Endothelial cell of umbilical vein (primary cell): Measurements from ENCODE around the gene SLMAP. TPM values are rescaled to one million over a fixed set of nuclear protein-coding genes. Genes with fewer than 3 reads are reported as not detected.

ENCODE experiments used
- BruUV-seq: library from RNA; stranded (reverse); fragments of 400-500 nt; replicated peaks from 2 replicates; lab custom pipeline; 2021; lab: Mats Ljungman, UMichigan
- CTCF ChIA-PET: fragments of 300-600, 350-600 bp; sonication (Branson Sonifier 250); formaldehyde crosslinking; loops from one replicate; lab custom pipeline; 2021; ENCODE audit warnings: antibody characterized with exemption, inconsistent platforms; lab: Charles Lee
- POLR2A ChIA-PET: fragments of 300-600, 350-600 bp; sonication (Branson Sonifier 250); formaldehyde crosslinking; loops from one replicate; lab custom pipeline; 2021; ENCODE audit warnings: antibody characterized with exemption, inconsistent platforms; lab: Charles Lee
- DNase-seq: peaks from one replicate; pipeline ENCODE4 v3.0.0-alpha.2; 2011; ENCODE audit warnings: low read depth, low spot score
- FAIRE-seq: peaks from 2 replicates; lab custom pipeline; 2011; peaks lifted over from hg19 to GRCh38; lab: Jason Lieb, UNC
- H2AFZ ChIP-seq: 2 replicates; pipeline ENCODE4 v1.6.0; 2012; ENCODE audit warnings: low read depth, low read length, control low read depth, inconsistent platforms
- H3K27ac ChIP-seq: 2 replicates; pipeline ENCODE4 v1.5.1; 2011; ENCODE audit warnings: low read depth, mild to moderate bottlenecking, control low read depth, low read length, moderate library complexity; ENCODE audit not compliant: insufficient read depth
- H3K27me3 ChIP-seq, 2 experiments: 2 replicates each; pipeline versions ENCODE4 v1.6.0 to v1.6.1; 2011; ENCODE audit warnings: low read length in 2 of 2, mixed read lengths in 1 of 2; ENCODE audit not compliant: control insufficient read depth in 2 of 2, insufficient read depth in 2 of 2
- H3K36me3 ChIP-seq, 2 experiments: 2 replicates in 1 of 2; 3 replicates in 1 of 2; pipeline ENCODE4 v1.5.1; 2011; ENCODE audit warnings: low read length in 2 of 2, mild to moderate bottlenecking in 1 of 2, moderate library complexity in 1 of 2; ENCODE audit not compliant: control insufficient read depth in 2 of 2, insufficient read depth in 2 of 2; ENCODE audit errors: extremely low read depth in 1 of 2
- H3K4me1 ChIP-seq: 3 replicates; pipeline ENCODE4 v1.5.1; 2011; ENCODE audit warnings: mild to moderate bottlenecking, low read length; ENCODE audit not compliant: control insufficient read depth, insufficient read depth; ENCODE audit errors: extremely low read depth
- H3K4me2 ChIP-seq: 2 replicates; pipeline ENCODE4 v1.6.1; 2011; ENCODE audit warnings: low read length, control low read depth, mixed read lengths; ENCODE audit not compliant: insufficient read depth
- H3K4me3 ChIP-seq, 3 experiments: fragments of 200-600 bp in 1 of 3; sonication (generic), shearing (Covaris generic) in 1 of 3; replicated peaks in 1 of 3; 2 replicates each; pipeline ENCODE4 v1.5.1; 2011 to 2016; ENCODE audit warnings: control low read depth in 3 of 3, low read length in 3 of 3, mild to moderate bottlenecking in 2 of 3, inconsistent platforms in 1 of 3, low read depth in 1 of 3, moderate library complexity in 1 of 3; ENCODE audit not compliant: insufficient read depth in 1 of 3
- H3K79me2 ChIP-seq: 2 replicates; pipeline ENCODE4 v1.6.0; 2012; ENCODE audit warnings: low read length, inconsistent platforms; ENCODE audit not compliant: control insufficient read depth, insufficient read depth
- H3K9ac ChIP-seq: replicated peaks from 2 replicates; pipeline ENCODE3; 2011; ENCODE audit warnings: low read length, control low read depth; ENCODE audit not compliant: insufficient read depth; ENCODE audit errors: extremely low read depth
- H3K9me1 ChIP-seq: replicated peaks from 3 replicates; pipeline ENCODE4 v1.6.0; 2011; ENCODE audit warnings: mild to moderate bottlenecking, low read length; ENCODE audit not compliant: control insufficient read depth, insufficient read depth; ENCODE audit errors: extremely low read depth
- H3K9me3 ChIP-seq: replicated peaks from 2 replicates; pipeline ENCODE4 v1.5.1; 2012; ENCODE audit warnings: low read length, inconsistent platforms; ENCODE audit not compliant: control insufficient read depth, insufficient read depth
- H4K20me1 ChIP-seq: replicated peaks from 2 replicates; pipeline ENCODE3; 2011; ENCODE audit warnings: mild to moderate bottlenecking, low read length; ENCODE audit not compliant: control insufficient read depth, insufficient read depth; ENCODE audit errors: extremely low read depth
- EZH2 ChIP-seq: IDR thresholded peaks from 2 replicates; pipeline ENCODE4 v1.6.1; 2012; ENCODE audit warnings: borderline replicate concordance, low read depth, mild to moderate bottlenecking, moderate library complexity, low read length, inconsistent platforms; ENCODE audit not compliant: severe bottlenecking
- FOS ChIP-seq: IDR thresholded peaks from 2 replicates; pipeline ENCODE4 v1.6.1; 2011; ENCODE audit warnings: mild to moderate bottlenecking, low read length, moderate library complexity, borderline replicate concordance; ENCODE audit not compliant: insufficient read depth
- GATA2 ChIP-seq: IDR thresholded peaks from 2 replicates; pipeline ENCODE4 v1.7.0; 2011; ENCODE audit warnings: low read depth, mild to moderate bottlenecking, moderate library complexity, mixed read lengths, low read length; ENCODE audit not compliant: insufficient read length, insufficient read depth
- MYC ChIP-seq: IDR thresholded peaks from one replicate; pipeline ENCODE4 v1.6.1; 2011; ENCODE audit warnings: mild to moderate bottlenecking, low read depth, low read length
- dilution Hi-C: fragments of 300-500 bp; cut with MboI; formaldehyde crosslinking; loops from one replicate; pipeline ENCODE4 v1.15.0; 2019; ENCODE audit warnings: low sequenced_read_pairs; ENCODE audit not compliant: extremely low pct_ligation_motif_present
- intact Hi-C: fragments of 100-400 bp; cut with micrococcal nuclease; formaldehyde crosslinking; loops from one replicate; pipeline ENCODE4 v1.10.0; 2022
- polyA plus RNA-seq, 4 experiments: library from polyadenylated mRNA; depleted of rRNA in 3 of 4; stranded (reverse) in 3 of 4; unstranded in 1 of 4; fragments of >200 nt; gene quantifications; 2 replicates each; pipeline versions ENCODE4 v1.2.1 to v1.2.3, GENCODE V29; 2011 to 2012; ENCODE audit warnings: missing spikeins in 1 of 4
- total RNA-seq: library from RNA; stranded (reverse); gene quantifications from 2 replicates; pipeline ENCODE4 v1.2.3, GENCODE V29; 2021
- TF ChIP-seq, protein P1 (sequence below): IDR thresholded peaks from 2 replicates; pipeline ENCODE4 v1.6.1; 2011; ENCODE audit not compliant: insufficient read depth, insufficient read length
- TF ChIP-seq, protein P2 (sequence below), 2 donors: IDR thresholded peaks; 1 replicate in 1 of 2; 2 replicates in 1 of 2; pipeline ENCODE4 v1.5.1; 2011; ENCODE audit warnings: low read length in 2 of 2, mild to moderate bottlenecking in 2 of 2, moderate library complexity in 2 of 2, control low read depth in 1 of 2, inconsistent platforms in 1 of 2, low read depth in 1 of 2; ENCODE audit not compliant: insufficient read depth in 1 of 2; ENCODE audit errors: extremely low read depth in 1 of 2

Gene SLMAP
- total and polyA plus RNA-seq, 2 donors (not counting 3 experiments of a cell fraction or from before 2014, with no cell fraction given): 9.8 to 54.7 TPM

DNA sequence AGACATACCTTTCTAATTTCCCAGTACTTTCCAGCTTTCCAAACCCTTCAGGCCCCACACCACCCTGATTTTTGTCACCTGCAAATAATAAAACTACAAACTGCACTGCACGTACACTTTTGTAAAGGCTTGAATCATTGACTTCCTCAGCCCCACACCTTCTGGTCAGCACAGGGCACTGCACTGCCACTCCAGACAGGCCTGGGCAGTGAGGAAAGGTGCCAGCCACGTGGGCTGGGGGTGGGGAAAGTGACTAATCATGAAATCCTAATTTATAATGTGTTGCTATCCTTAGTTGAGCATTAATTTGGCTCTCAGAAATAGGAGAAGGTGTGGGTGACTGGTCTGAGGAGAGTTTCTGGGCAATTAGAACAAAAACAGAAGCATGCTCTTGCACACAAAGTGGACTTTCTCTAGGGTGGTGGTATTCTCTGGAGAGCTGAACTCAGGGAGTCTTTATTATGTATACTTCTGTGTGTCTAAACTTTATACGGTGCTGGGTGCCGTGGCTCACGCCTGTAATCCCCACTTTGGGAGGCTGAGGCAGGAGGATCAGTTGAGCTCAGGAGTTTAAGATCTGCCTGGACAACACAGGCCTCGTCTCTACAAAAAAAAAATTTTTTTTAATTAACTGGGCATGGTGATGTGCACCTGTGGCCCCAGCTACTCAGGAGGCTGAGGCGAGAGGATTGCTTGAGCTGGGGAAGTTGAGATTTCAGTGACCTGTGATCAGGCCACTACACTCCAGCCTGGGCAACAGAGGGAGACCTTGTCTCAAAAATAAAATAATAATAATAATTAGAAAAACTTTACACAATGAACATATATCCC, 193.9 kb downstream of the SLMAP start:
- TF ChIP-seq, protein P1, sequence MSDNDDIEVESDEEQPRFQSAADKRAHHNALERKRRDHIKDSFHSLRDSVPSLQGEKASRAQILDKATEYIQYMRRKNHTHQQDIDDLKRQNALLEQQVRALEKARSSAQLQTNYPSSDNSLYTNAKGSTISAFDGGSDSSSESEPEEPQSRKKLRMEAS: peak; percentile 67
- TF ChIP-seq MYC (peak; percentile 96), FOS (no peak), GATA2 (no peak), EZH2 (no peak)
- TF ChIP-seq, protein P2, sequence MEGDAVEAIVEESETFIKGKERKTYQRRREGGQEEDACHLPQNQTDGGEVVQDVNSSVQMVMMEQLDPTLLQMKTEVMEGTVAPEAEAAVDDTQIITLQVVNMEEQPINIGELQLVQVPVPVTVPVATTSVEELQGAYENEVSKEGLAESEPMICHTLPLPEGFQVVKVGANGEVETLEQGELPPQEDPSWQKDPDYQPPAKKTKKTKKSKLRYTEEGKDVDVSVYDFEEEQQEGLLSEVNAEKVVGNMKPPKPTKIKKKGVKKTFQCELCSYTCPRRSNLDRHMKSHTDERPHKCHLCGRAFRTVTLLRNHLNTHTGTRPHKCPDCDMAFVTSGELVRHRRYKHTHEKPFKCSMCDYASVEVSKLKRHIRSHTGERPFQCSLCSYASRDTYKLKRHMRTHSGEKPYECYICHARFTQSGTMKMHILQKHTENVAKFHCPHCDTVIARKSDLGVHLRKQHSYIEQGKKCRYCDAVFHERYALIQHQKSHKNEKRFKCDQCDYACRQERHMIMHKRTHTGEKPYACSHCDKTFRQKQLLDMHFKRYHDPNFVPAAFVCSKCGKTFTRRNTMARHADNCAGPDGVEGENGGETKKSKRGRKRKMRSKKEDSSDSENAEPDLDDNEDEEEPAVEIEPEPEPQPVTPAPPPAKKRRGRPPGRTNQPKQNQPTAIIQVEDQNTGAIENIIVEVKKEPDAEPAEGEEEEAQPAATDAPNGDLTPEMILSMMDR (IDR thresholded peaks at IDR 0.05; ENCODE audit: extremely low read depth in 1 of 2, insufficient read depth in 1 of 2, low read depth in 1 of 2, low read length in 2 of 2): peak; percentile 35 to 45
- peak; percentile 67 for DNase-seq
- dilution Hi-C loops (loop anchor here (25.0 kb wide), 1 partner anchor 87 kb away; no protein-coding TSS in a partner anchor), intact Hi-C loops (loop anchor here (2.0 to 5.0 kb wide), 4 partner anchors 25 to 227 kb away; no protein-coding TSS in a partner anchor)
- ChIA-PET CTCF (interaction anchor here (0.7 to 2.7 kb wide), 9 partner anchors 12 to 167 kb away, joined by 3 to 11 read pairs (median 3); partner anchors contain the start of gene FLNB), POLR2A (interaction anchor here (0.6 to 1.6 kb wide), 3 partner anchors 11 to 433 kb away, joined by 3 to 5 read pairs (median 4); partner anchors contain the start of gene FLNB)
- H3K9ac ChIP-seq: peak overlapping the region; percentile 83
- no peaks in the 10 kb centered on the region for H4K20me1 ChIP-seq
- H3K27me3 ChIP-seq: no peaks in the 10 kb centered on the region
- H3K9me3 ChIP-seq: no peaks in the 10 kb centered on the region
- no peaks in the 10 kb centered on the region for H3K36me3 ChIP-seq
- no peak overlapping the region for H3K4me3 ChIP-seq
- no peak overlapping the region for H3K4me2 ChIP-seq
- H3K27ac ChIP-seq: peak overlapping the region; percentile 98
- peaks cover 39% of the 10 kb centered on the region for H3K4me1 ChIP-seq
- peak; percentile 61 for FAIRE-seq
- no peaks in the 10 kb centered on the region for H3K79me2 ChIP-seq
- no TSS peak for BruUV-seq
- no peak overlapping the region for H2AFZ ChIP-seq
- no peaks in the 10 kb centered on the region for H3K9me1 ChIP-seq
